CD4-positive, alpha-beta T cell (primary cell): ENCODE data around the gene CD99L2. TPM values are rescaled to one million over a fixed set of nuclear protein-coding genes. Genes with fewer than 3 reads are reported as not detected.

Source experiments
- ATAC-seq: fragments of 200-7000 bp; cut with Tn5 transposase; one replicate; pipeline ENCODE4 v1.10.0; 2022; ENCODE audit warnings: mild to moderate bottlenecking; ENCODE audit not compliant: poor library complexity
- CTCF ChIA-PET: fragments of 350-600 bp; sonication (Branson Sonifier 250); formaldehyde crosslinking; loops from one replicate; lab custom pipeline; 2021; ENCODE audit warnings: antibody characterized with exemption, inconsistent platforms; lab: Charles Lee
- POLR2A ChIA-PET: fragments of 350-600 bp; sonication (Branson Sonifier 250); formaldehyde crosslinking; loops from one replicate; lab custom pipeline; 2021; ENCODE audit warnings: antibody characterized with exemption, inconsistent platforms; lab: Charles Lee
- DNase-seq, 14 experiments: peaks; one replicate each; pipeline ENCODE4 v3.0.0-alpha.2; 2013 to 2020; ENCODE audit warnings: mixed read lengths in 2 of 14
- H3K27ac ChIP-seq, 2 donors: one replicate each; pipeline versions ENCODE4 v1.5.1 to v1.7.0; 2013; ENCODE audit warnings: low read length in 2 of 2, low read depth in 1 of 2, mild to moderate bottlenecking in 1 of 2
- H3K27me3 ChIP-seq, 2 experiments: 1 replicate in 1 of 2; 2 replicates in 1 of 2; pipeline versions ENCODE4 v1.6.1 to v1.7.0; 2013; ENCODE audit warnings: low read length in 2 of 2, control low read depth in 1 of 2, mild to moderate bottlenecking in 1 of 2, moderate library complexity in 1 of 2; ENCODE audit not compliant: insufficient read depth in 2 of 2, control insufficient read depth in 1 of 2
- H3K36me3 ChIP-seq: one replicate; pipeline ENCODE4 v1.6.1; 2013; ENCODE audit warnings: low read length, control low read depth; ENCODE audit not compliant: insufficient read depth
- H3K4me1 ChIP-seq: one replicate; pipeline ENCODE4 v1.6.1; 2013; ENCODE audit warnings: low read length, control low read depth; ENCODE audit not compliant: insufficient read depth
- H3K4me3 ChIP-seq: one replicate; pipeline ENCODE4 v1.5.1; 2013; ENCODE audit warnings: mild to moderate bottlenecking, low read length, moderate library complexity
- H3K9me3 ChIP-seq, 2 experiments: 1 replicate in 1 of 2; 2 replicates in 1 of 2; pipeline versions ENCODE4 v1.6.1 to v1.7.0; 2013; ENCODE audit warnings: low read length in 2 of 2, mild to moderate bottlenecking in 2 of 2, control low read depth in 1 of 2, moderate library complexity in 1 of 2; ENCODE audit not compliant: control insufficient read depth in 1 of 2, insufficient read depth in 1 of 2
- H3K27ac Mint-ChIP-seq: one replicate; pipeline ENCODE4 v1.8.0; 2020; ENCODE audit warnings: mixed read lengths
- H3K27me3 Mint-ChIP-seq: one replicate; pipeline ENCODE4 v1.8.0; 2021; ENCODE audit warnings: mixed read lengths
- H3K36me3 Mint-ChIP-seq: one replicate; pipeline ENCODE4 v1.8.0; 2021; ENCODE audit warnings: low read depth, mixed read lengths
- H3K4me1 Mint-ChIP-seq: one replicate; pipeline ENCODE4 v1.8.0; 2021; ENCODE audit warnings: low read depth, mixed read lengths
- H3K4me3 Mint-ChIP-seq: one replicate; pipeline ENCODE4 v1.8.0; 2020; ENCODE audit warnings: mild to moderate bottlenecking, mixed read lengths
- H3K9me3 Mint-ChIP-seq: one replicate; pipeline ENCODE4 v1.8.0; 2020; ENCODE audit warnings: mixed read lengths
- CTCF ChIP-seq: fragments of 200-600 bp; IDR thresholded peaks from one replicate; pipeline ENCODE4 v1.8.0; 2022; ENCODE audit warnings: antibody characterized with exemption, mild to moderate bottlenecking
- intact Hi-C, 2 experiments: fragments of 100-400 bp; cut with DNase I in 1 of 2; cut with micrococcal nuclease in 1 of 2; formaldehyde crosslinking; loops; one replicate each; pipeline versions ENCODE4 v1.15.1 to v1.9.0; 2023 to 2025; cut with DNase I, micrococcal nuclease
- total RNA-seq, 174 experiments: library from RNA in 2 of 174; stranded (reverse) in 2 of 174; gene quantifications; one replicate each; pipeline ENCODE4 v1.2.3 and lab custom pipeline; 2021 to 2026

Gene CD99L2
- total RNA-seq, 2 experiments from 2014 or later, result 5.3 to 6.5 TPM

- ATAC-seq (no peak), DNase-seq (no peak)
- ChIA-PET POLR2A (no interaction called here), CTCF (no interaction called here)
- no peak overlapping the region for H3K4me3 Mint-ChIP-seq
- no peaks in the 10 kb centered on the region for H3K9me3 Mint-ChIP-seq
- no peaks in the 10 kb centered on the region for H3K4me1 Mint-ChIP-seq
- Histone ChIP-seq H3K4me3 (no peak overlapping the region), H3K4me1 (no peaks in the 10 kb centered on the region), H3K27me3 (no peaks in the 10 kb centered on the region), H3K36me3 (no peaks in the 10 kb centered on the region), H3K9me3 (no peaks in the 10 kb centered on the region), H3K27ac (no peak overlapping the region)
- H3K27me3 Mint-ChIP-seq, result no peaks in the 10 kb centered on the region
- TF ChIP-seq CTCF, result no peak
- peaks cover 54% of the 10 kb centered on the region for H3K36me3 Mint-ChIP-seq
- intact Hi-C loops, result no loop called here
- H3K27ac Mint-ChIP-seq, result no peak overlapping the region
Measured at GRCh38 chrX:150821971-150822370, 76.5 kb downstream of the CD99L2 start.

DNA sequence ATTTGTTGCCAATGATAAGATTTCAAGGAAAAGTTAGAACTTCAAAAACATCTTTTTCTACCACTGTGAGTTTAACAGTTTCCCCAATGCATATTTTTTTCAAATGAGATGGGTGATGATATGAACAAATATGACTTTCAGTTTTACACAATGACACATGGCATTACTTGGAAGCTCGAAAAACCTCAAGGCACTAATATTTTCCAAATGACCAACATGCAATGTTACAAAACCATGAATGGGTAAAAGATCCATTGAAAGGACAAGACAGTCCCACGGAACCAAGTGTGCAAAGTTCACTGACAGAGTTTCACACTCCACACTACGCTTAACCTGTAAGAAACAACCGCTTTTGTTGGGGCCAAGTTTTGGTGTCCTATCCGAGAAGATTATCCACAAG lies 84.5 kb downstream of the CD99L2 start:
- no peak overlapping the region for H3K27ac Mint-ChIP-seq
- H3K36me3 Mint-ChIP-seq, result peaks cover 57% of the 10 kb centered on the region
- no peak overlapping the region for H3K4me3 ChIP-seq
- H3K4me1 ChIP-seq, result no peaks in the 10 kb centered on the region
- intact Hi-C loops, result no loop called here
- ATAC-seq (no peak), DNase-seq (no peak)
- H3K27me3 Mint-ChIP-seq, result no peaks in the 10 kb centered on the region
- no peaks in the 10 kb centered on the region for H3K27me3 ChIP-seq
- H3K4me3 Mint-ChIP-seq, result no peak overlapping the region
- no peak for TF ChIP-seq CTCF
- no peaks in the 10 kb centered on the region for H3K4me1 Mint-ChIP-seq
- H3K9me3 ChIP-seq, result no peaks in the 10 kb centered on the region
- ChIA-PET POLR2A (no interaction called here), CTCF (no interaction called here)
- peaks cover 10% of the 10 kb centered on the region for H3K36me3 ChIP-seq
- no peaks in the 10 kb centered on the region for H3K9me3 Mint-ChIP-seq
- no peak overlapping the region for H3K27ac ChIP-seq

GRCh38 chrX:150806827-150807226 lies 91.6 kb downstream of the CD99L2 start:
- ATAC-seq, result no peak
- intact Hi-C loops, result no loop called here
- DNase-seq, result no peak
- H3K27ac ChIP-seq, result no peak overlapping the region
- Mint-ChIP-seq H3K27ac (no peak overlapping the region), H3K4me3 (no peak overlapping the region), H3K36me3 (peaks cover 32% of the 10 kb centered on the region), H3K9me3 (peaks cover 3% of the 10 kb centered on the region), H3K27me3 (no peaks in the 10 kb centered on the region), H3K4me1 (no peaks in the 10 kb centered on the region)
- H3K4me3 ChIP-seq, result no peak overlapping the region
- no peaks in the 10 kb centered on the region for H3K9me3 ChIP-seq
- no peaks in the 10 kb centered on the region for H3K36me3 ChIP-seq
- no peaks in the 10 kb centered on the region for H3K27me3 ChIP-seq
- H3K4me1 ChIP-seq, result no peaks in the 10 kb centered on the region
- CTCF ChIA-PET, result no interaction called here
- POLR2A ChIA-PET, result no interaction called here
- no peak for TF ChIP-seq CTCF
